Right lobe of liver (tissue), 4 donors: ENCODE data around the gene YLPM1.

ENCODE experiments used
- CTCF ChIP-seq, 4 donors: fragments of 200-600 bp in 3 of 4; fragments of 450-650 bp in 1 of 4; IDR thresholded peaks; one replicate each; pipeline versions ENCODE4 v1.5.1 to v1.8.0; 2016 to 2022; ENCODE audit warnings: antibody characterized with exemption in 4 of 4, mild to moderate bottlenecking in 2 of 4
- POLR2A ChIP-seq: fragments of 450-650 bp; IDR thresholded peaks from one replicate; pipeline ENCODE4 v1.6.1; 2017; ENCODE audit warnings: antibody characterized with exemption, mild to moderate bottlenecking
- donor health status: DM: no; HTN: no; CAD: no.
- donor health status: DM: no; HTN: no; CAD: no.
- donor health status: DM: no; HTN: yes; CAD: no.

- TF ChIP-seq CTCF (IDR thresholded peaks at IDR 0.05), result no peak
- TF ChIP-seq POLR2A, result no peak
Observed at GRCh38 chr14:74836251-74836960, 73.3 kb downstream of the YLPM1 start.
